ENCODE data around the gene HOXA2.

The HOXA2 gene

DNA sequence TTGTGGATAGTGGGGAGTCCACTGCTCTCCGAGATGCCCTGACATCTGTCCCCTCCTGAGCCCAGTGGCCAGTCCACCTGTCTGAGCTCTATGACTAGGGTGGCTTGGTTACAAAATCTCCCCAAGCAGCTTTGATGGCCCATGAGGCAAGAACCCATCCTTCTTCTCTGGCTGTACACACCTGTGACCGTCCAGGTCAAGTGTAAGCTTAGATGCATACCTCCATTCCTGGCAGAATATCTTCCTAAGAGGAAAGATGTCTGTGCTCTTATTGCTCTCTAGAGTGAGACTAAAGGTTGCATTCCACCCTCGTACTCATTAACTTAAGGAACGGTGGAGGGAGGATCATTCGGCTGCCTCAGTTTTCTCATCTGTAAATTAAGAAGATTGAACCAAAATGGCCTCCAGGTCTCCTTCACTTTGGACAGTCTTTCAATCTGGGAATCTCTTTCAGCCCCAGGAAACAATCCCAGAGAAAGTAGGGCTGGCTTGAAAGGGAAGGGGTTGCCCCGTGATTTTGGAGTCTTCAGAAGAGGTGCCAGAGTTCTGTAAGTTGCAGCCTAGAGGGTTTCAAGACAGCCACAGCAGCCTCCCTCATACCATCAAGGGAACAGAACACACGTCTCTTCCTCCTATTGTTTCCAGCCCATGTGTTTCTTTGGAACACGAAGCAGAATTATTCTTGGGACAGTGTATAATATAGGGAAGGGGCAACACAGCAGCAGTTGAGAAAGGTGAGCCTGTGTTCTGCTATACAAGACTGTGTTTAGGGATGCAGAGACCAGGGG, 22.6 kb upstream of the HOXA2 start:
- no peak for DNase-seq

DNA sequence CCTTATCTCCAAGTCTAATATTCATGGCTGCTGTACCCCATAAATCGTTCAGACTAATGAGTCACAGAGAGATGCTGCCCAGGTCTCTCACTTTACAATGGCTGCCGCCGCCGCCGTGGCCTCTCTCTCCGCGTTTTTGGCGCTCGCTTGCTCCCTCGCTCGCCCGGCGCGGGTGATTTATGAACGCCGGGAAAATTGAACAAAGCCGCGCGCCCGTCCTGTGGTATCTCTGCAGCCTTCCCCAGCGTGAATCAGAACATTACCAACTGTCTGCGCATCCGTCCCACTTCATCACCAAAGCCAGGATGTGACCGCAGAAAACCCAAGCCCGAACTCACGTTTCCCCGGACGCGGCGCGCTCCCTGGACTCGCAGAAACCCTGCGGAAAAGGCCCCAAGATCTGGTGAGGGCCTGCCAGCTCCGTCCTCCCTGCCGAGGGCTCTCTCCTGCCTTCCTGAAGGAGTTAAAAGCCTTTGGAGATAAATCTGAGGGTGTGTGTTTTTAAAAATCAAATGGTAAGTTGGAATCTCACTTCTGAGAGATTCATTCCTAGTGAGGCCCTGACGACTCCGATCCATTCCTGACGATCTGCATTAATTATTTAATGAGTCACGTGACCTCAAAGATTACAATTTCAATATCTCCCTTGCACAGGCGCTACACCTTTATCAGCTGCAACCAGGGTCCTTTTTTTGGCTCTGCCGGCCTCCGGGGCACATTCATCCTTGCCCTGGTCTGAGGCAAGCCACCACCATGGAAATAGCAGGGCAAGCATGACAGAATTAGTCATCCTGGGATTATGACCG, 21.8 kb upstream of the HOXA2 start:
- DNase-seq = no peak

DNA sequence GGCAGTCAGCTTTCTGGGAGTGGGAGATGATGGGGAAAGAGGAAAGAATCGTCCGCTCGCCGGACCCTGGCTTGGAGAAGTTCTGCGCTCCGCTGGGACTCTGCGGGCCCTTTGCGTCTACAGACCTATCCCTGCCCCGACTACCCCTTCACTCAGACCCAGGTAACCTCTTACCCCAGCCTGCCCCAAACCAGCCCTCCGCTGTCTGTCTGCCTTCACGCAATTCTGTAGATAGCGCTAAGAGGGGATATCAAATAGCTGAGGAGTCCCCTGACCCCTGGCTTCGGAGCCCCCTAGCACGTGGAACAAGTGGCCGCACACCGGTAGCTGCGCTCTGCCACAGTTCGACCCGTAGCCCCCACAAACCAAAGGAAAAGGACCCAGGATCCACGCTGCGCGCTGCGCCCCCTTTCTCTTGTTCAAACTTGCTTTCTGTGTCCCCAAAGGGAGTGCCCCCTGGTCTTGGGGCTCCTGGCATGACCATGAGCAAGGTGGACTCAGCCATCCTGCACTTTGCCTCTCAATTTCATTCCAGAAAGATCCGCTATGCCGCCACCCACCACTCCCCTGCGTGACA, 21.1 kb upstream of the HOXA2 start:
- no peak for DNase-seq

DNA sequence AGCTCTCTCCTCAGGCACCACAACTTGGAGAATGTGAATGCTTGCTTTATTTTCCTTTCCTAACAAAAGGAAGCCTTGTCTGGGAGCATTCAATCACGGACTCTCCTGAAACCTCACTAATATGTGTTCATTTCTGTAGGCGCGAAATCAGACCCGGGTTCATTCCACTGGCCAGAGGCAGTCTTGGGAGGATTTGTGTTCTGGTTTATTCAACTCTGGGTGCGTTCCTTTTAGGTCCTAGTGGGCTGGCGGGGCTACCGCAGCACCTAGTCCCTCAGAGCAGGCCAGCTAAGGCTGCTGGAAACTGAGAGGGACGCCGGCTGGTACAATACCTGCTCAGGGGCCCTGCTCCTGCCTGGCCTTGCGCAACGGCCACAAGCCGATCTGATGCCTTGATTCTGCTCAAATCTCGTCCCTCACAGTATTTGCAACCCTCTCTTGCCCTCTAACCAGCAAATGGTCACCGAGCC, 20.6 kb upstream of the HOXA2 start:
- no peak for DNase-seq

DNA sequence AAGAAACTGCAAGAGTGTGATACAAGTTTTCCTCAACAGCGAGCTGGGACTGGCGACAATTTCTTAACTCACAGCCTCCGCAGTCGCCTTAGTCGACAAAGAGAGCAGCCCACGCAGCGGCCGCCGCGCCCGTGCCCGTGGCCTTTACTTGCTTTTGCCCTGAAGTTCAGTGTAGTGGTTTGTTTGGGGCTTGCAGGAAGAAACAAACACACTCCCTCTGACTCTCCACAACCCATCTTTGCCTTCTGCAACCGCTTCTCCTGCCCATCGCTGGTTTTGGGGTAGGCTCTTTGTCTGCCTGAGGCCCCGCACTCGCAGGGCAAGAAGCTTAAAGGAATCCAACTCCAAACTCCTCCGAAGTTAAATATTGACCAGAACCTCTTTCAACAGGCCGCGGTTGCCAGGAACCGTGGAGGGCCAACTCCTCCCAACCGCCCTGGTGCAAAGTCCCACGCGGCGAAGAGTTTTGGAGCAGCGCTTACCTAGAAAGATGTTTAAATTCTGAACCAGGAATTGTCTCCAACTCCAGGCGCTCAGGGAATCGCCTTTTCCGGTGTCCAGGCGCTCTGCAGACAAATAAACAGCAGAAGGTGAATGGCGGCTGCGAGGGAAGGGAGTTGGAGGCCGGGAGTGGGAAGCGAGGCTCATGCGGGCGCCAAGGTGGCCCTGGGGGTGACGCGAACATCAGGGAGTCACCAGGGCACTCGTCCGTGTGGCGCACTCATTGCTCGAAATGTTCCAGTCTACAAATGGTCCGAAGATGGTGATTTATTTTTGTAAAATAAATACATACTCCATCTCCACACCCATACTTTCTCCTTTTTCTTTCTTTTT, 19.8 kb upstream of the HOXA2 start:
- no peak for DNase-seq

DNA sequence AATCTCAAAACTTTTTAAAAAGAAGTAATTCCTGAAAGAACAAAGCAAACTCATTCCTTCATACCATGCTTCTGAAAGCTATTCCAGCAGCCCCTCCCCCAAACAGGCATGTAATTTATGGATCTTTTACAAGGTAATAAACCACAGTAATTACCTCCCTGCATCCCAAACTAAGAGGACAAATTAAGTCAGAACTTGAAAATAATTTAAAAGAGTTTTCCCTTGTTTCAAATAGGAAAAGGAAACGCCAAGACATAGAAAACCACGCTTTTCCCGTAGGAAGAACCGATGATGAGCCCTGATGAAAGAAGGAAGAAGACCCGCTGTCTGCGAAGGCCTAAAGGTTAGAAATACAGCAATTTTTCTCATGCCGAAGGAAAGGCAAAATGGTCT, 19.2 kb upstream of the HOXA2 start:
- no peak for DNase-seq

DNA sequence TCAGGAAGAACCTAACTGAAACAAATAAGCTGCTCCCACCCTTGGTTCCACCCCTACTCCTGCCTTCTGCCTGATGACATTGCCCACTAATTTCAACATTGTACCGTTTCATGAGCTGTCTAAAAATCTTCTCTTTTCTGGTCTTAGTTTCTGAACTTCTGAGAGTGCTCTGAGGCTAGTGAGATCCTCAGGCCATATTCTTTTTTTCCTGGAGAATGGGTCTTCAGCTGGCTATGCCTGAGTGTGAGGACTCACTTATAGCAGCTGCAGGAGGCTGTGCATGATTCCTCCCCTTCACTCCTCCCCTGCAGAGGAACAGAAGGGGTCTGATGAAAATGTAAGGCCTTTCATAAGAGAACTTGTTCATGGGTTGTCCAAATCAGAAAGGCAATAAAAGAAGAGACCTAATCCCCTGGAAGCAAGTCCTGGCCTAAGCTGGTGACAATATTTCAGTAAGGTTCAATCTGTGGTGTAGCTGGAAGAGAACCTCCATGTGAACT, 17.0 kb upstream of the HOXA2 start:
- DNase-seq = no peak

DNA sequence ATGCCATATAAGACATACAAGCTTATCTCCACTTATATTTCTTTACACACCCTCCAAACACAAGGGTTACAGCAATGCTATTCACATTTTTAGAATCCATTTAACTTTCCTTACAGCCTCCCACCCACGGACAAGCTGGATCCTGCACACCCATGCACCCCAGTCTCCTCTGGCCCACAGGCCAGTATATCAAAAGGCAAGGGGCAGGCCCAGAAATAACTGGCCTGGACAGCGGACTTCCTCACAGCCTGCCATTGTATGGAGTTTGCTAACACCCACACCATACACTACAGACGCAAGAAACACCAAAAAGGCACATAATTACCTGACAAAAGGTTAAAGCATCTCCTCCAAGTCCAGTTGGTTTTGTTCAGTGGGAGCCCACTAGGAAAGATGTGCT, 16.1 kb upstream of the HOXA2 start:
- DNase-seq = no peak

DNA sequence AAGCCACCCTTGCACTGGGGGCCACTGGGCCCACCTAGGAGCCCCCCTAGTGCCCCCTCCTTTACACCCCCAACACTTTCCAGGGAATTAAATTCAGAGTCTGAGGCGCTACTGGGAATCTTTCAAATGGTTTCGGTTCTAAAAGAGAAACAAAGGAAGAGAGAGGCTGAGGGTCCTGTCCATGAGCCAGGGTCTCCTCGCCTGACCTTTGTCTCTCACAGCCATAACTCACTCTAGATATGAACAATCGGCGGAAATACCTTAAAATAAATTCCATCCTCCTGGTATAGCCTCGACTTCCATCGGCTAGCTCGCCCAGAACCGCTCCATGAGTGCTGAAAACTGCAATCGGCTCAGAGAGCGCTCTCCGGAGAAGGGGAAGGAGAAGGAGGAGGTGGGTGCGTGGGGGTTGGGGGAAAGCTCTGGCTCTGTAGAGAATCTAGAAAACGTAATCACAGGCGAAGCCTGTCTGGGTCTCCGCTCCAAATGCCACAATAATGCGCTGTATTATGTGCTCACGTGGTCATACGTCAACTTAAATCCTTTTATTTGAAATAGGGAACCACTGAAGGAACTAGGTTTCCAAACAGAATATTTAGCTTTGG, 15.5 kb upstream of the HOXA2 start:
- no peak for DNase-seq

DNA sequence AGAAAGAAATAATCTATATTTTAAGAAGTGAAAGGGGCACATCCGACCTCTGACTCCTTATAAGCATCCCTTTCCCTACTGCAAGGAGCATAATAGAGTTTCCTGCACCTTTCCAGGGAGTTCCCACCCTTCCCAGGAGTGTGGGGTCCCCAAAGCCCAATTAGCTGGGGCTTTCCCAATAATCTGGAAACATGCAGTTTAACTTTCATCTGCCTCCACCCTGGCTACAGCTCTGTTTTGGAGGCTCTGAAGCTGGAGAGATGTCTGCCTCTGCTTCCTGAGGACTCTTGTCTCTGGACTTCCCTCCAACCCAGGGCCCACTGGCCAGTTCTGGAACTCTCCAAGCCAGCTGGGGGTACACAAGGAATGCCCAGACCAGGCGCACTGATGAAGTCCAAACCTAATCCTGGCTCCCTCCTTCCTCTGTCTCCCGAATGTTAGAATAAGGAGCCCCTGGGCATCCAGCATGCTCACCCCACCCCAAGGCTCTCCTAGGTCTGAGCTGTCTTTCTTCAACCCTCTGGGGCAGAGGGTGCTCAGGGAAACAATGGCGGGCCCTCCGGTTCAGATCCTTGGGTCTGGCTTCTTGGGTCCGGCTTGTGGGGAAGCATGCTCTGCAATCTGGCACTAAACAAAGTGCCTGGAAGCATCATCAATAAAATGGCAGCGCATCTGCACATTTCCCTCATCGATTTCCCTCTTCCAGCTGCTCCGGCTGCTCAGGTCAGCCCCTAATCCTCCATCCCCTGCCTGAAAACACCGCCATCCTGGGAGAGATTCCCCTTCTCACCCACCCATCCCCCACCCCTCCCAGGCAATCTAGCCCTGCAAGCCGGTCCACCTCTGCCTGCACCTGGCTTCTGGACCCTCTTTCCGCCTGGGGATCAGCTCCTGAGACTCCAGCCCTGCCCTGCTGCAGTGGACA, 14.7 kb upstream of the HOXA2 start:
- no peak for DNase-seq

DNA sequence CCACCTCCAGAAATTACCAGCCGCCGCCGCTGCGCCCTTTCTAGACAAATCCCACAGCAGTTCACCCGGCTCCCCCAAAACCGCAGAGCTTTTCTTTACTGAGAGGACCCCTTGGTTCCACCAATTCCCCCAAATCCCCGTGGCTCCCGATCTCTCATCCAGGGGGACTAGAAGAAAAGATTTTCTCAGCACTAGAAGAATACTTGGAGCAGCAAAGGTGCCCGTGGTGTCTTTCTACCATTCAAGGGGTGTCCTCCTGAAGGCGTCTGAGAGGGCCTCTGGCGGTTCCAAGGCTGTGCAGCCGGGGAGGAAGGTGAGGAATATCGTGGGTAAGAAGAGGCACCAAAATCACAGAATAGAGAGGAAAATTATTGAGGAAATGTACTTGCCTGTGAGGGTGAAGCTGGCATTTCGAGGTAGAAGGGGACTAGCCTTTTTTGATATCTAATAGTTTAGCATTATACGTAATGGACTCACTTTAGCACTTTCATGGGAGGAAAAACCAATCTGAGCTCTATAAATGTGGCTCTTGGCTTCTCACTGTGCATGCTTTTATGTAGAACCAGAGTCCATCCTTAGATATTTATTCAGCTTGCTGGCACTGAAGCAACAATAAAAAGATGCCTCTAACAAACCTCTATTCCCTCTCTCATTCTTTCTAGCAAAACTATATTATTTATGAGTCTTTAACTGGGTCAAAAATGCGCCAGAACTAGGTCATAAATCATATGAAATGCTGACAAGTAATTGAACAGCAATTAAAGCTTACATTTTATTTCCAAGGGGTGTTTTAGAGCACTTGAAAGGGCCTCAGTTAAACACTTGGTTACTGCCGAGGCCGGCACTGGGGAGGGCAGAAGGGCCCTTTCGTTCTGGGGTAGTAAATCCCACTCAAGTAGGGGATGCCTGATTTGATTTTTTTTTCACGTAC, 13.8 kb upstream of the HOXA2 start:
- DNase-seq = no peak

DNA sequence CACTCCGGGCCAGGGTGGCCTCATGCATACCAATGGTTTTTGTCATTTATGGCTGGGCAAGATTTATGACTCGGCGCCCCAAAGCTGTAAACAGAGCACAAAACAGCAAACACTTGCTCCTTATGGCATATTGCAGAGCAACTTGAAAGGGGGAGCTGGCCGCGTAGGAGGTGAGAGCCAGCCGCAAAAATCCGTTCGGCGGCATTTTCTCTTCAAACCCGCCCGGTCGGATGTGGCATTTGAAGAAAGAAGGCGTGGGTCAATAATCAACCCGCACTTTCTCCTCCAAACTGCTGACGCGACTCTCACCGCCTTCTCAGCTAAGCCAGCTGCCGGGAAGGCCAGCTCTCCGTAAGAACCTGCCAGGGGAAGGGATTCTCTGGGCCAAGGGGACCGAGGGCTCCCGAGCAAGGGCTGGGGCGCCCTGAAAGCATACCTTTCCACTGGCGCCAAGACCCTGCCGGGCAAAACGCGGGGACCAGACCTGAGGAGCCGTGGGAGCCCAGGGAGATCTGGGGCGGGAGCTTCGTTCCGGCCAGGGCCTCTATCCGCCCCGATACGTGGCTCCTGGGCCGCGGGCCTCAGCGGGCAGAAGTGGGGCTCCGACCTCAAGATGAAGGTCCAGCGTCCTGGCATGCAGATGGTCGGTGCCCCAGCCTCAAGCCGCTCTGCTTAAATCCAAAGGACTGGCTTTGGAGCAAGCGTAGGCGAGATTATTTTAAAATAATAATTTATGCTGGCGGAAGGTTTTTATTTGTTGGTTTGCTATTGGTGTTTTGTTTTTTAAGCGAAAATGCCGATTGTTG, 12.9 kb upstream of the HOXA2 start:
- no peak for DNase-seq

DNA sequence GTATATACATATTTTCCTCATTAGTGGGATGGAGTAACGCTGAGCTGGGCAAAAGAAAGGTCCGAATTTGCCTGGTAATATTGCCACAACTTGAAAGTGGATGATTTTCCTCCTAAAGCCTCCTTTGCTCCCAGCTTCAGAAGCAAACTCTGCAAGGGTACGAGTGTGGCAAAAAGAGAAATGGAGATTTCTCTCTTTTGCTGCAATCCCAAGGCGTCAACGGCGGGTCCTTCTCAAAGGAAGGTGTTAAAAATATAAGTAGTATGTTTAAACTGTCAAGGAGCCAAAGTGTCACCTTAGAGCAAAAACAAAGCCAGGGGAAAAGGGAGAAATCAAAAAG, 12.4 kb upstream of the HOXA2 start:
- DNase-seq = no peak

DNA sequence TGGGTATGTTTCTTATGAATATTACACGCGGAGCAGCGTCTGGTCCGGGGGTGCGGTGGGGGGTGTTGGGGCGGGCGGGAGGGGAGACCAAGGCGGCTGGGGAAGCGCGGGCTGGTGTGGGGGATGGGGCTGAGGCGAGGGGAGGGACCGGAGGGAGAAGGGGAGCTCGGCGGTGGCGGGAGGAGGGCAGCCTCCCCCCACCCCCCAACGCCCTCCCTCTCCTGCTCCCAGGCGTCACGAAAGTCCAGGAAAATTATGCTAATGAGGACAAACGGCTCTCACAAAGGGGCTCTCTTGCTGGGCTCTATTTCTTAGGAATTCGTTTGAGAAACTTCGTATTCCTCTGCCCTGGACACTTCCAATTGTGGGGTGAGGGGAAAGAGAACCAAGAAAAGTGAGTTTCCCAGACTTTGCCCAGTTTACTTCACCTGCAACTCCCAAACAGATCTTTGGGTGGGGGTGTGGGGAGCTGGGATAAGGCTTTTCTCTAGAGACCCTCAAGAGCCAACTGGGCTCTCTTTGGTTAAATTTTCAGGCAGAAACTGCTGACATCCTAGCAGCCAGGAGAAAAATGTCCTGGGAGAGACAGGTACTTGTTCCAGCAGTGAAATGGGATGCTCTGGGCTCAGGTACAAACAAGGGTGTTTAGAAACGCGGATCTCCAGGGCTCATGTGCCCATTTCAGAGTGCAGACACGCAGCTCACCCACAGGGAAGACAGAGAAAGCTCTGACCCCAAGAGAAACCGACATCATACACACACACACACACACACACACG, 11.7 kb upstream of the HOXA2 start:
- no peak for DNase-seq

DNA sequence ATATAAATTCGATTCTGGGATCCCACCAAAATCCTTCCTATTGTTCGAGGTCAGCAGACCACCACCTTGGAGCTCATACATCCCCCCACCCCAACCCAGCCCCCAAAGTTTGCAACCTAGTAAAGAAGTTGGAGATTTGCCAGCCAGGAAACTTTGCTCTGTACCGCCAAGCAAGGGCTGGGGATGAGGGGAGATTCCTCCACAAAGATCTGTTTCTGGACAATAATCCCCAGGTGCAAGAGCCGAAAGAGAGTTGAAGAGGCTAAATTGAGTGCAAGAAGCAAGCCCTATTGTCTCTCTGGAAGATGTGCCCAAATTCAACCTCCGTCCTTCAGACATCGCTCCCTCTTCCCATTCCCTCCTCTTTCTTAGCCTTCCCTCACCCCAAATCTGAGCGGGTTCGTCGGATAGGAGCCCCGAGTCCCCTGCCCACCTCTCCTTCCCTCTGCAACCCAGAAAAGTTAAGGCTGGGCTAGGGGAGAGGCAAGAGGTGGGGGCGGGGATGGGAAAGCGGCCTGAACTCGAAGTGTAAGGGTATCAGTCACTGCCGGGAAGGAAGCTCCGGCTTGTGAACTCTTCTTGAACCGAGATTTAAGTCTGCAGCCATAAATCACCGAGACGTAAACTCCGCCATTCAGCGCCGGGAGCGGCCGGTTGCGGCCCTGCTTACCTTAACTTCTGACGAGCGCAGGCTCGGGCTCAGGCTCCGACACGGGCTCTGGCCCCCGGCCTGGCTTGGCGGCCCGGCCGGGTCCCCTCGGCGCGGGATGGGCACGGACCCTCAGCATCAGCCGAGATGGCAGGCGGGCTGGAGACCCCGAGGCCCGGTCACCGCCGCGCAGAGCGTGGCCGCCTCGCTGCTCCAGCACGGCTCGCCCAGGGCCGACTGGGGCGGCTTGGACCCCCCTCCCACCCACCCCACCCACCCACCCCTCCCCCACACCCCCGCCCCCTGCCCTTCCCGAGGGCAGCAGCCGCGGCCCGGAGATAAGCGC, 10.8 kb upstream of the HOXA2 start:
- DNase-seq = no peak

DNA sequence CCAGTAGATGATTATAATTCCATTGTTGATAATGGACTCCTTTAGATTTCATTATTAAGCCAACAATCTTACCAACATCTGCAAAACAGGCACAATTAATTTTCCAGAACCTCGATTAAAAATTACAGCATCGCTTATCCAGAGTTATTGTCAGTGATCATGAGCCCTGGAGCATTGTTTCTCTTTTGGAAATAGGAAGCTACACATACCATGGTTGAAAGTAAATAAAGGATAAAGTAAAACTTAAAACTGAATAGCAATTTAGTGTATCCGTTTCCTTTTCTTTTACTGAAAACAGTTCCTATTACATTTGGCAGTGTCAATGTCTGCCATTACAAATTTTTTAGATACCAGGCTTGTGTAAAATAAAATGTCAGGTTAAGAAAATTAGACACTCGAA, 9.9 kb upstream of the HOXA2 start:
- no peak for DNase-seq

DNA sequence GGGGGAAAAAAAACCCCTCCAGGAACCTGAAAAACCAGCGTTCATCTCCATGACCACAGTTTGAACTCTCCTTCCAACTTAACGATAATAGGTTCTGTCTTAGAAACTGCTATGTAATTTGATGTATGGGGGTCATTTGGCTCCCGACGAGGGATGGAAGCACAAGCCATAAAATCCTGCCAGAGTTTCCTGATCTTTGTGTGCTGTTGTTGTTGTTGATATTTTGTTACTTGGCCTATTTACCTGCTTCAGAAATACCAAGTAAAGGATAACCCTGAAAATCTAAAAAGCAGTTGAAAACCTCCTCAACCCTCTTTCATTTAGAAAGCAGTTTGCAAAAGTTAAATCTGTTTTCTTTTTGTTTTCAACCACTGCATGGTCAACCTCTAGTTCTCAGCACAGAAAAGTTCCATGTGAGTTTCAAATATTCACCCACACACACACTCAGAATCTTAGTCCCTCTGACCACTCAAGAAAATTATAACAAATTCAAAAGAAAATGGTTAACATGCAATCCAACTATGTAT, 9.3 kb upstream of the HOXA2 start:
- no peak for DNase-seq
